Retinal pigment epithelial cell (primary cell): ENCODE data around the gene INPP4B.
"Not testable (repeated sequence)": the region's sequence is repeated elsewhere in the genome, so short reads cannot be mapped to it uniquely, and the experiment has no call there.

ENCODE experiments used
- DNase-seq: peaks from one replicate; pipeline ENCODE4 v3.0.0-alpha.2; 2010; ENCODE audit warnings: low read depth
- H3K4me3 ChIP-seq: 2 replicates; pipeline ENCODE4 v1.5.1; 2011; ENCODE audit warnings: mild to moderate bottlenecking, low read length, control low read depth, moderate library complexity
- TF ChIP-seq, protein P1 (sequence below): conservative IDR thresholded peaks from 2 replicates; pipeline ENCODE4 v1.5.1; 2011; ENCODE audit warnings: low read depth, low read length, control low read depth, inconsistent platforms

INPP4B gene

GRCh38 chr4:142813388-142813787 lies 32.7 kb downstream of the INPP4B start:
- TF ChIP-seq, protein P1, sequence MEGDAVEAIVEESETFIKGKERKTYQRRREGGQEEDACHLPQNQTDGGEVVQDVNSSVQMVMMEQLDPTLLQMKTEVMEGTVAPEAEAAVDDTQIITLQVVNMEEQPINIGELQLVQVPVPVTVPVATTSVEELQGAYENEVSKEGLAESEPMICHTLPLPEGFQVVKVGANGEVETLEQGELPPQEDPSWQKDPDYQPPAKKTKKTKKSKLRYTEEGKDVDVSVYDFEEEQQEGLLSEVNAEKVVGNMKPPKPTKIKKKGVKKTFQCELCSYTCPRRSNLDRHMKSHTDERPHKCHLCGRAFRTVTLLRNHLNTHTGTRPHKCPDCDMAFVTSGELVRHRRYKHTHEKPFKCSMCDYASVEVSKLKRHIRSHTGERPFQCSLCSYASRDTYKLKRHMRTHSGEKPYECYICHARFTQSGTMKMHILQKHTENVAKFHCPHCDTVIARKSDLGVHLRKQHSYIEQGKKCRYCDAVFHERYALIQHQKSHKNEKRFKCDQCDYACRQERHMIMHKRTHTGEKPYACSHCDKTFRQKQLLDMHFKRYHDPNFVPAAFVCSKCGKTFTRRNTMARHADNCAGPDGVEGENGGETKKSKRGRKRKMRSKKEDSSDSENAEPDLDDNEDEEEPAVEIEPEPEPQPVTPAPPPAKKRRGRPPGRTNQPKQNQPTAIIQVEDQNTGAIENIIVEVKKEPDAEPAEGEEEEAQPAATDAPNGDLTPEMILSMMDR, result no peak
- DNase-seq, result no peak
- no peak overlapping the region for H3K4me3 ChIP-seq

GRCh38 chr4:142812091-142812490 lies 34.0 kb downstream of the INPP4B start:
- TF ChIP-seq, protein P1, result no peak

DNA sequence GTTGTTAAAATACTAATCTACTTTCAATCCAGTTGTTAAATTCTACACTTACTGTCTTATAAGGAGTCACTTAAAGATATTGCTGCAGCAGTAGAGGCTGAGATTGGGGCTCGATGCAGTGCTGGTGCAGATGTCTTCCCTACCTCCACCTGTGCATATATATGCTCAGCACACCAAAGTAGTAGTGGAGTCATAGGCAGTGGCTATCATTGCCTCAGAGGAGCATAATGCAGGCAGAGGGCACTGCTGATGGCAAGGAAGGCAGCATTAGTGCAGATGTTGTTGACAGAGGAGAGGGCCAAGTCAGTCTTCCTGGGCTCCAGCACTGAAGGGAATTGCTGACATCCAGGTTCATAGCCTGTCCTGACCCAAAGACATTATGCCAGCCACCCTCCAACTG lies 35.1 kb downstream of the INPP4B start:
- DNase-seq, result no peak
- no peak overlapping the region for H3K4me3 ChIP-seq
- TF ChIP-seq, protein P1, result no peak

More at GRCh38 chr4:142812091-142812490, 34.0 kb downstream of the INPP4B start:
- DNase-seq, result no peak
- no peak overlapping the region for H3K4me3 ChIP-seq

GRCh38 chr4:142809559-142809958 lies 36.5 kb downstream of the INPP4B start:
- H3K4me3 ChIP-seq, result no peak overlapping the region
- TF ChIP-seq, protein P1, result no peak
- DNase-seq, result no peak

GRCh38 chr4:142803879-142804278 lies 42.2 kb downstream of the INPP4B start:
- not testable (repeated sequence) for H3K4me3 ChIP-seq, DNase-seq

DNA sequence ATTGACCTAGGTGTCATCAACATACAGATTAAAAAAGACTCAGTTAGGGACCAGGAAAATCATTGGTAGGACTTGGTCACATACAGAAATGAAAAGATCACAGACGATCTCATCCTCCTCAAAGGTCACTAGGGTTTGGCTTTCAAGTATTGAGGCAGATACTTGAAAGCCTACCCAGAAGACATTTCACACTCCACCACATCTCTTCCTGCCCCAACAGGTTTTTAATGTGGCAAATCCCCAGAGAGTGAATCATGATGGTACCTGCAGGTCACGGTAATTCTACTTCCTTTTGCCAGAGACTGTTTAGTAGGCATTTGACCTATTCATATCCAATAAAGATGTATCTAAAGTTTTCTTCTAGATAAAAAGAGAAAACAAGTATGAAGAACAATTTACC lies 44.1 kb downstream of the INPP4B start:
- TF ChIP-seq, protein P1, result no peak
- no peak for DNase-seq
- H3K4me3 ChIP-seq, result no peak overlapping the region

DNA sequence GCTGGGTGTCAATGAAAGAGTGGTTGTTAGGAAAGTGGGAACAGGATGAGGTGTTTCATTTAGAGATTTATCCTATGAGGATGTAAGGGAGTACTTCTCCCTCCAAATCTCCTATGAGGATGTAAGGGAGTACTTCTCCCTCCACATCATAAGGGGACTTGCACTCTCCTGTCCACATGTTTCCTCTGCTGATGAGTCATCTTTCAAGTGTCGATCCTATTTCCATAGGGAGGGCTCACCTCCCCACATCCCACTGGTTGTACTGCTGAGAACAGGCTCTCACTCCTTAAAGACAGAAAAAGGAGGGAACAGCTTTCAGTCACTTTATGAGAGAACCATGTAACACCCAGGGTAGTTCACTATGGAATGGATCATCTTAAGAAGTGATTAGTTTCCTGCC lies 65.0 kb downstream of the INPP4B start:
- TF ChIP-seq, protein P1, result no peak
- no peak overlapping the region for H3K4me3 ChIP-seq
- no peak for DNase-seq

DNA sequence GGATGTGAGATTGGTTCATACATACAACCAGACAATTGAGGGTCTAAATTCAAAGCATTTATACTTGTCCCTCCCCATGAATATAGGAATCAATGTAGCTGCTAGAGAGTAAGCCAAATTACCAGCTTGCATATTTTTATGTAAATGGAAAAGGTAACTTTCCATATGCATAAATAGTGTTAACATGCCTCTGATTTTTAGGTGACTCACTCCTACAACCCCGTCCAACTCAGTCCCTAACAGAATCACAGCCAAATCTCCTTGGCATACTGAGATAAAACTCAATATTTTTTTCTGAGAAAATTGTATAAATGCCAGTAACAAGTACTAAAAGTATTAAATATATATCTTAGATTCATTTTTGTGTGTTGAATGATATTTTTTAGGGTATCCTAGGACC lies 67.2 kb downstream of the INPP4B start:
- TF ChIP-seq, protein P1, result no peak
- DNase-seq, result no peak
- H3K4me3 ChIP-seq, result no peak overlapping the region
